NCI-H1105 treated with DMSO at 0.1 percent for 48 hours (cell line): ENCODE data around the gene TEPSIN.

Experiments
- DNase-seq: peaks from one replicate; lab custom pipeline; 2025; lab: John Stamatoyannopoulos, UW

Gene TEPSIN

GRCh38 chr17:81221371-81221841 lies 17.4 kb downstream of the TEPSIN start:
- no peak for DNase-seq

DNA sequence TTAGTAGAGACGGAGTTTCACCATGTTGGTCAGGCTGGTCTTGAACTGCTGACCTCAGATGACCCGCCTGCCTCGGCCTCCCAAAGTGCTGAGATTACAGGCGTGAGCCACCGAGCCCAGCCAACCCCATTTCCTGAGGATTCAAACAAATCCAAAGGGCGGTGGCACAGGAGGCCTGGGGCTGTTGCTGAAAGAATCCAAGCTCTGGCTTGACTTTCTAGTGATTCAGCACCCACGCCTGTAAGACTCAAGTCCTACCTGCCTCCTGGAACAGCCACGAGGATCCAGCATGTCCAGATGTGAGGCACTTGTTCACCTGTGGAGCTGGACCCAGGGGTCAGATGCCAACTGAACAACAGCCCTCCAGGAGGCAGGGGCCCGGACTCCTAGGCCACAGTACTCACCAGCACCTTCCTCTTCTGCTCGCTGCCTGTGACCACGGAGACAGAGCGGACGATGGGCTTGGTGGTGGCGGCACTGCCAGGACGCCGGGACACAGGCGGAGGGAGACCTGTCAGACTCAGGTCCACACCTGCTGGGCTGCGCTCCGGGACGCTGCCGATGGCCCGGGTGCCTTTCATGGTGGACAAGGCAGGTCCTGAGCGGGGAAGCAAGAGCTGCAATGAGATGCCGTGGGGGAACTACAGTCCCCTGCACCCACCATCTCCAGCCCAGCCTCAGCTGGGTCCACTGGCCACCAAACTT lies 19.2 kb downstream of the TEPSIN start:
- DNase-seq: no peak

DNA sequence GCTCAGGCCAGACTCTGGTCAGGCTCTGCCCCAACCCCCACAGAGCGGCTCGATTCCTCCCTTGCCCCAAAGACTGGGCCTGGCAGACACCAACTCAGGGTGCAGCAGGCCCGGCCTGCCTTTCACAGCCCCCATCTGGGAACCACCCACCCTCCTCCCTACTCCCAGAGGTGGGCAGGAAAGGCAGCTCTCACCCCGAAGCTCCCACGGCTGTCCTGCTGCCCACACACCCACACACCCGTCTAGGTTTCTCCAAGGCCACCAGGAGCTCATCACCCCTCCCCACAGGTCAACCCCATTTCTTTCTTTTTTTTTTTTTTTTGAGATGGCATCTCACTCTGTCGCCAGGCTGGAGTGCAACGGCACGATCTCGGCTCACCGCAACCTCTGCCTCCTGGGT lies 19.9 kb downstream of the TEPSIN start:
- DNase-seq: no peak

GRCh38 chr17:81218459-81218858 lies 20.4 kb downstream of the TEPSIN start:
- DNase-seq: no peak

GRCh38 chr17:81217491-81217890 lies 21.4 kb downstream of the TEPSIN start:
- no peak for DNase-seq

GRCh38 chr17:81213978-81214377 lies 24.9 kb downstream of the TEPSIN start:
- DNase-seq: no peak

DNA sequence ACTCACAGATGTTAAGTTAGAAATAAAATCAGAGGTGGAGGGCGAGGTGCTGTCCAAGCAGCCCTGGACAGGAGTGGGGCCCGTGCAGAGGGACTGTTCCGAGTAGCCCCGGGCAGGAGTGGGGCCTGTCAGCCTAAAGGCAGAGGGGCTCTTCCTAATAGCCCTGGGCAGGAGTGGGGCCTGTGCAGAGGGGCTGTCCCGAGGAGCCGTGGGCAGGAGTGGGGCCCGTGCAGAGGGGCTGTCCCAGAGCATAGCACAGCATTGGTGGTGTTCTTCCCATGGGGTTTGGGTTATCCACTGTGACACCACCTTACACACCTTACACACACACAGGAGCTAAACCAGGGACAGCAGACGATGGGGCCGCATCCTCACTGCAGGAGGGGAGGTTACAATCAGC lies 26.5 kb downstream of the TEPSIN start:
- DNase-seq: no peak

DNA sequence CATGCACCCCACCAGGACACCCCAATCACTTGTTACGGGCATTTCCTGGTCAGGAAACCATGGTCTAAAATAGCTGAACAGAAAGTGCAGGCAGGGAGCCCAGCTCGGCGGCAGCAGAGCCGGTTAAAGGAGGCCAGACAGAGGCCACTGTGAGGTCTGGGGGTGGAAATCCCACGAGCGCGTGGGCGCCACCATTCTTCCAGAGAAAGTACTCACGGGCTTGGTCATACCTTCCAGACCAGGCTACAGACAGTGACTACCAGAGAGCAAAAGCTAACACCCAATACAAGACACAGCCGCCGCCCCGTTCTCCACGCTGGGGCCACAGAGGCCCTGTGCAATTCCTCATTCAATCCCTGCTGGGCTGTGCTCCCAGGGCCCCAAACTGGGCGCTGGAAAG lies 28.0 kb downstream of the TEPSIN start:
- DNase-seq: no peak

- no peak for DNase-seq
Observed at GRCh38 chr17:81210466-81210865, 28.4 kb downstream of the TEPSIN start.

DNA sequence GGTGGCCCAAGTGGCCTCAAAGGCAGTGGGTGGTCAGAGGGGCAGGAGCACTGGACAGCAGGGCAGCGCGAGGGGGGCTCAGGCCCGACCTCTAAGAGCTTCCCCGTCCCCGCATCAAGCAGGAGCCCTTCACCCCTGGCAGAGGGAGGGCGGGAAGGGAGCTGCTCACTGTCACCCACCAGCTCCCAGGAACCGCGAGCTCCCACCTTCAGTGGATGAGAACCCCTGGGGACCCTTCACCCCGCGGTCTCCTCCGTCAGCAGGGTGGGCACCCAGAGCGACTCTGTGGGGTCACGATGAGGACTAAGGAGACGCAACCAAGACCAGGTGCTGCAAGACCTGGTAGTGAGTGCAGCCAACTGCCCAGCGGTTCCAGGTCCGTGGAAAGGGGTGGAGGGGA lies 29.7 kb downstream of the TEPSIN start:
- DNase-seq: no peak

- no peak for DNase-seq
Observed at GRCh38 chr17:81208651-81209050, 30.2 kb downstream of the TEPSIN start.

- no peak for DNase-seq
Observed at GRCh38 chr17:81207610-81208581, 31.0 kb downstream of the TEPSIN start.

DNA sequence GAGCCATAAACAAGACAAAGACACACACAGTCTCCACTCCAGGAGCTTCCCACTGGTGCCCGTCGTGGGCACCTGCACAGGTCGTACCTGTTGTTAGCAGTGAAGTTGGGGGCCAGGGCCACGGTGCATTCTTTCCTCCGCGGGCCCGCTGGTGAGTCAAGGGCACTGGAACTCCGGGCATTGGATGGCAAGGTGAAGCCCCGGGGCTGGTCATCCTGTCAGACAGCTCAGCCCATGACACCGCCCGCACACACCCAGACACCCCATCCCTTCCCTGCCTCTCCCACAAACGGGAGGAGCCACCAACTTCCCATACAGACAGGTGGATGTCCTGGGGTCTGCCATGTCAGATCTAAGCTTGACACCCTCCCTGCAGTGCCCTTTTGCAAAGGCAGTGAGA lies 32.2 kb downstream of the TEPSIN start:
- DNase-seq: no peak

DNA sequence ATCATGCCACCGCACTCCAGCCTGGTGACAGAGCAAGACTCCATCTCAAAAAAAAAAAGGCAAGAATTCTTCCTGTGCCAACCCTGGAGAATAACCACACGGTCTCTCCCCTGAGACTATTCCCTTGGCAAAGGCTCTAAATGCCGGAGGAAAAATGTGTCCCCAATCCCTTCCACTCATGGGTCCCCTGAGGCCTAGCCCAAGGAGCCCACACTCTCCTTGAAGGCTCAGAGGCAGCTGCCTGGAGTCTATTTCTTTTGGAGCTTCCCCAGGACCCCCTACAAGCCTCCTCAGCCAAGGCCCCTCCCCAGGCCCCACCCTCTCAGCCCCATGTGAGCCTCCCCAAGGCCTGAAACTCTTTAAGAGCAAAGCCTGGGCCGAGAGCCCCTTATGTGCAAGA lies 32.7 kb downstream of the TEPSIN start:
- DNase-seq: no peak

DNA sequence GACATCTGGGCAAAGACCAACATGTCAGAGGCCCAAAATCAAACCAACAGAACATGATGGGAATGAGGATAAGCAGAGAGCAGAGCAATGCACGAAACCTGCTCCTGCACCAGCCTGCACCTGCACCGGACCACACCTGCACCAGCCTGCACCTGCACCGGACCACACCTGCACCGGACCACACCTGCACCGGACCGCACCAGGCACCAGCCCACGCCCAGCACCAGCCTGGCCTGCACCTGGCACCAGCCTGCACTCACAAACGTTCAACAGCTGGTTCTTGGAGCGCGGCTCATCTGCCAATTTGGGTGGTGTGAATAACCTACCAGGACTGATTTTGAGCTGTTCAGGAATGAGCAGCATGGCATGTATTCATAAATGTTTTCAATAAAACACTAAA lies 34.3 kb downstream of the TEPSIN start:
- no peak for DNase-seq

DNA sequence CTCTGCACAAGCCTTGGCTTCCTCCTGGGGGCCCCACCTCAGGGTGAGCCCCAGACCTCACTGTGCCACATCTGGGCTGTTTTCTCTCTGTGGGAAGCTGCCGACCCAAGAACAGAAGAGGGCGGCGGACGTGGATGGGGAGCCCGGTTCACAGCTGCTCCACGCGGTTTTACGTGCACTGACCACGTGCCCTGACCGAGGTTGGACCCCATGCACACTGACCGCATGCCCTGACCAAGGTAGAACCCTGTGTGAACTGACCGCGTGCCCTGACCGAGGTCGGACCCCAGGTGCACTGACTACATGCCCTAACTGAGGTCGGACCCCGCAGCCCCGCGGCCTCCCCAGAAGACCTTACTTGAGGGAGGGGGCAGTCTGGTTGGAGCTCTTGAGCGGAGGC lies 35.7 kb downstream of the TEPSIN start:
- DNase-seq: no peak

- DNase-seq: no peak
Observed at GRCh38 chr17:81202318-81202717, 36.5 kb downstream of the TEPSIN start.

DNA sequence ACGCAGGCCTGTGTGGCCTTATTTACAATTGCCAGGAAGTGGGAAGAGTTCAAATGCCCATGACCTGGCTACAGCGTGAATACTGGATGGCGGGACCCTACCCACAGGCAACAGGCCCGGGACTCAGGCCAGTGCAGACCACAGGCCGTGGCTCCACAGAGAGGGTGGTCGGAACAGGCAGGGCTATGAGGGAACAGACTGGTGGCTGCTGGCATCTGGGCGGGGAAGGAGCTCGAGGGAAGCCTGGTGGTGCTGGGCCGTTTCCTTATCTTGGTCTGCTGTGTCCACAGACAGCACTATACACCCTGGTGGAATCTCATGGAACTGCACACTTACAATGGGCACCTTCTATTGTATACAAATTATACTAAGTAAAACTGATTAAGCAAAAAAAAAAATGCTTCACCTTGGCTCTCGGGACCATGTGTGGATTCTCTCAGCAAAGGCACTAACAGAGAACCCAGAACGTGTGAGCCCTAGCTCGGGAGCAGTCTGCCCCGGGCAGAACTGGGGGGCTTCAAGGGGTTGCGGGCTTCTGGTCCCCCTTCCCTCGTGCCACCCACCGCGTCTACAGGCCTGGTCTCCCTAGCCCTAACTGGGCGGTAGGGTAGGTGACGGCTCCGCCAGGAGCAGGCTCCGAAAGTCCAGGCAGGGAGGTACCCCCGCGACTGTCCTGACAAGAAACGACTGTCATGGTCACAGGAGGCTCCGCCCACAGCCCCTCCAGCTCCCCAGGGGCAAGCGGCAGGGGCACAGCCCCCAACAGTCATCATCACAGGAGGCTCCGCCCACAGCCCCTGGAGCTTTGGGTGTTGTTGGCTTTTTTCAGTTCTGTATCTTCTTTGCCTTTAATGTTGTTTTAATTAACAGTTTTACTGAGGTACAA lies 37.9 kb downstream of the TEPSIN start:
- no peak for DNase-seq

DNA sequence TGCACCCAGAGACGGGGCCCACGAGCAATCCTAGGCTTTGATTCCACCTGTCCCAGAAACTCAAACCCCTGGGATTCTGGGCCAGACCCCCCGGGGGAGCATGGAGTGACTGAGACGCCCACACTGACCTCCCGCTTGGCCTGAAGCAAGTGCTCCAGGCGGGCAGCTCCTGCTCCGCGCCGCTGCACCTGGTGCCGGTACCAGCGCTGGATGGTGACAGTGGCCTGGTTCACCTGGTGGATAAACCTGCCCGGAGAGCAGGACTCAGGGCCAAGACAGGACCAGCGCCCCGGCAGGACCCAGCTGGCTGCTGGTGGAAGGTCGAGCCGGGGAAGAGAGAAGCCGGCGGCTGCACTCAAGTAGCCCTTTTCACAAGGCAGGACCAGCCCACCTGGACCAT lies 38.7 kb downstream of the TEPSIN start:
- DNase-seq: no peak

DNA sequence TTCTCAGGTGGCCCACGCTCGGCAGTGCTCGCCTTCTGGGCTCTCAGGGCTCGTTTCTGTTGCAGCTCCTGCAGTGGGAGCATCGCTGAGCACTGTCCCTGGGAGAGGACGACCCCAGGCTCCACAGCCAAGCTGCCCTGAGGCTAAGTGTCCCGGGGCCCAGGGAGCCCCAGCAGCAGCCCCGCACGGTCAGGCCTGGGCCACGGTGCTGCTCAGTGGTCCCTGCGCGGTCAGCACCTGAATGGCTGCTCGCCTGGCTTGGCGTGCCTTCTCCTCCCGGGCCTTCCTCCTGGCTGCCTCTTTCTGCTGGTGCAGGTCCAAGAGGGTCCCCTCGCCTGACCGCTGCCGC lies 39.4 kb downstream of the TEPSIN start:
- no peak for DNase-seq

- no peak for DNase-seq
Observed at GRCh38 chr17:81198826-81199481, 39.9 kb downstream of the TEPSIN start.
